ENCODE results near the gene CYTIP. TPM values are rescaled to one million over a fixed set of nuclear protein-coding genes. Genes with fewer than 3 reads are reported as not detected.

CYTIP gene
- total and polyA plus RNA-seq, 2 of the 4 experiments (the other 2 are of a cell fraction): not detected

- no peak overlapping the region for H3K9ac ChIP-seq (ENCODE audit: low read depth, low read length)
- no peak overlapping the region for H2AFZ ChIP-seq (replicated peaks; ENCODE audit: low read length, poor library complexity)
- H3K18ac ChIP-seq (ENCODE audit: low read depth, low read length): no peak overlapping the region
- intact Hi-C loops (cut with micrococcal nuclease) (no loop called here), dilution Hi-C loops (cut with HindIII; ENCODE audit: low sequenced_read_pairs, unreplicated experiment) (no loop called here), in situ Hi-C loops (cut with MboI; ENCODE audit: low sequenced_read_pairs) (no loop called here)
- H3K4me3 ChIP-seq (ENCODE audit: insufficient read depth, low read depth, low read length): no peak overlapping the region
- H3K4me2 ChIP-seq (ENCODE audit: low read depth, low read length): no peak overlapping the region
- BruUV-seq (replicated peaks): no TSS peak
- no peak overlapping the region for H3K56ac ChIP-seq (ENCODE audit: extremely low read depth, insufficient read depth, low read length)
- H3K14ac ChIP-seq (replicated peaks; ENCODE audit: low read depth, low read length): no peak overlapping the region
- no peaks in the 10 kb centered on the region for H4K20me1 ChIP-seq (ENCODE audit: insufficient read depth, low read length)
- H3K9me1 ChIP-seq (ENCODE audit: insufficient read depth, low read length): no peaks in the 10 kb centered on the region
- POLR2A ChIA-PET (ENCODE audit: unreplicated experiment): no interaction called here
- H3K27ac ChIP-seq (ENCODE audit: insufficient read depth, low read length): no peak overlapping the region
- DNase-seq (no peak), ATAC-seq (ENCODE audit: low read depth) (no peak)
- H3K36me3 ChIP-seq (ENCODE audit: control insufficient read depth, insufficient read depth, low read length): no peaks in the 10 kb centered on the region
- no peak overlapping the region for H2AK9ac ChIP-seq (replicated peaks; ENCODE audit: low read depth, low read length, poor library complexity)
- H3K4ac ChIP-seq (ENCODE audit: low read depth, low read length): no peak overlapping the region
- no peak overlapping the region for H2BK15ac ChIP-seq (ENCODE audit: low read depth, low read length)
- H2AK5ac ChIP-seq (ENCODE audit: low read depth, low read length): no peak overlapping the region
- no CpG with 5 or more reads among the region's 1 CpG for WGBS, 2 experiments (ENCODE audit: extremely low coverage in 2 of 2, insufficient read length in 1 of 2)
- H4K5ac ChIP-seq (ENCODE audit: low read depth, low read length): no peak overlapping the region
- no peak overlapping the region for H4K8ac ChIP-seq (ENCODE audit: low read depth in 2 of 2, low read length in 2 of 2)
- no peak overlapping the region for H2BK5ac ChIP-seq (ENCODE audit: low read depth, low read length, poor library complexity, severe bottlenecking)
- no peak overlapping the region for H3K23ac ChIP-seq (ENCODE audit: low read depth, low read length)
- H2BK20ac ChIP-seq (ENCODE audit: low read depth, low read length): no peak overlapping the region
- H4K91ac ChIP-seq (ENCODE audit: insufficient read depth, low read depth, low read length): no peak overlapping the region
- TF ChIP-seq NFE2L2 (IDR thresholded peaks at IDR 0.05; ENCODE audit: low read depth, low read length) (no peak), MXI1 (IDR thresholded peaks at IDR 0.05; ENCODE audit: borderline replicate concordance, low read depth, low read length) (no peak), USF2 (IDR thresholded peaks at IDR 0.05; ENCODE audit: low read depth, low read length) (no peak), MAZ (IDR thresholded peaks at IDR 0.05; ENCODE audit: borderline replicate concordance, low read depth, low read length) (no peak), CTCF (conservative IDR thresholded peaks at IDR 0.05; ENCODE audit: low read depth, low read length) (no peak)
- H3K4me1 ChIP-seq (ENCODE audit: control insufficient read depth, insufficient read depth, low read length): no peaks in the 10 kb centered on the region
- no peaks in the 10 kb centered on the region for H3K9me3 ChIP-seq (ENCODE audit: control insufficient read depth, insufficient read depth, low read length)
- H3K27me3 ChIP-seq (ENCODE audit: control insufficient read depth, insufficient read depth, low read length): no peaks in the 10 kb centered on the region
- CTCF ChIA-PET: interaction anchor here (0.6 kb wide), 1 partner anchor 588 kb away, joined by 3 read pairs; no protein-coding TSS in a partner anchor
- H2BK120ac ChIP-seq (ENCODE audit: low read depth, low read length): no peak overlapping the region
- H3K79me1 ChIP-seq (ENCODE audit: low read depth in 1 of 2, low read length in 2 of 2): no peaks in the 10 kb centered on the region
Observed at GRCh38 chr2:157386247-157386646, 57.6 kb downstream of the CYTIP start.
